Hematopoietic multipotent progenitor cell treated with erythropoietin and hydrocortisone succinate and interleukin-3 and kit ligand, for 15 days (in vitro differentiated cells): ENCODE measurements around the gene ZFHX2.

Experiments
- DNase-seq: peaks from one replicate; pipeline ENCODE4 v3.0.0-alpha.2; 2015; ENCODE audit warnings: low spot score

ZFHX2 gene

GRCh38 chr14:23559926-23560520, 8.5 kb upstream of the ZFHX2 start:
- DNase-seq = no peak

GRCh38 chr14:23559010-23559925, 7.7 kb upstream of the ZFHX2 start:
- peak; percentile 76 for DNase-seq

DNA sequence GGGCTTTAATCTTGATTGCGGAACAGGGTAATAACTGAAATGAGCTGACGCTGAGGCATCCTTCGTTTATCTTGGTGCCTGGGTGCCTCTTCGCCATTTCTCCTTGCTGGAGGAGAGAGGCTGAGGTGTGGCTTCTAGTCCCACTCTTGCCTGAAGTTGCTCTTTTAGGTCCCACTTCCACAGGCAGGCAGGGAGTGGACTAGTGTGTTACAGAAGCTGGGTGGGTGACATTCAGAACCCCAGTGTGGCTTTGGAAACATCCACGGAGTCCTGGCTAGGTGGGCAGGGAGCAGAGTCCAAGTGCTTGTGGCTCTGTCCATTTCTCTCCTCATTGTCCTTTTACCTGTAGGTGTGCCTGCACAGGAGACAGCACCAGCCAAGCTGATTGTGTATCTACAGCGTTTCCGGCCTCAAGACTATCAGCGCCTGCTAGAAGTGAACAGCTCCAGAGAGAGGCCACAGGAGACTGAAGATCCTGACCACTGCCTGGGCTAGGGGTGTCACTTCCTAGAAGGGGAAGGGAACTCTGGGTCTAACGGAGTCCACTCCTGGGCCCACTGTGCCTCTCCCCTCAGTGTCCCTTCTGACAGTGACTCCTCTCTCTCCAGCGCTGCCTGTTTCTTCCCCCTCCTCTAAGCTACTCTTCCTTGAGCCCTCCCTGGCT, 6.9 kb upstream of the ZFHX2 start:
- DNase-seq = no peak

GRCh38 chr14:23557946-23558345, 6.4 kb upstream of the ZFHX2 start:
- no peak for DNase-seq

- DNase-seq = no peak
Observed at GRCh38 chr14:23557521-23557920, 6.0 kb upstream of the ZFHX2 start.

GRCh38 chr14:23556700-23557440, 5.3 kb upstream of the ZFHX2 start:
- no peak for DNase-seq

DNA sequence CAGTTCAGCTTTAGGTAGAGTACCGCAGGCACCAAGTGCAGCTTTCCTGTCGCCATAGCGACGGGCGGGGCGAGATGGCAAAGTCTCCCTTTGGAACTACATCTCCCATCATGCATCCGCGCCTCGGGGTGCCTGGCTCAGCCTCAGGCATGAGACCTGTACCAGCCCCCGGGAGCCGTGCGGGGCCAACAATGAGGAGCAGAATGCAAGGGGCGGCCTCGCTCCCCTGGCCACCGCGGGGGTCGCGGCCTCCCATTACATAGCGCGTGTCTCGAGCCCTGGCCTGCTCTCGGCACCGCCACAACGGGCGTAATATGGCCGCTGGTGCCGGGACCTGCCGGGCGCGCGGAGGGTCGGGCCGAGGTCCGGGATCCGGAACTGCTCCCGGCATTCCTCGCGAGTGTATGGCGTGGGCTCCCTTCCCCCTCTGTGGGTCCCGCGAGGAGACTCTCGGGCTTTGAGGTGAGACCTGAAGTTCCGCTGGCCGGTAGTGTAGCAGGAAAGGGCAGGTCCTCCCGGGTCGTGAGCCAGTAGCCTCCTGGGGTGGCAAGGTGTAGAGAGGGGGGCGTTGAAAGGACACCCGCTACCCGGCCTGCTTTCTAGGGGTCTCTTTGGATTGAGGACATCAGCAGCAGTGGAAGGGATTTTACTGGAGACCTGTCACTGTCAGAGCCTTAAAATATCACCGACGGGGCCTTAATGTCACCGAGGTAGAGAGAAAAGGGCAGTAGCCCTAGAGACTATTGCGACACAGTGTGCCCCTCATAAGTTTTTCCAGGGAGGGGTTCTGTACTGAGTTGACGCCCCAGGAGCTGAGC, 4.5 kb upstream of the ZFHX2 start, which contains the start of gene THTPA:
THTPA (plus strand) TSS at position 390 of the 818 bp plus-strand sequence. CDS start 487 bp downstream, outside the sequence.
- peak; percentile 92 for DNase-seq

- no peak for DNase-seq
Observed at GRCh38 chr14:23555533-23555881, 3.9 kb upstream of the ZFHX2 start.

- DNase-seq = no peak
Observed at GRCh38 chr14:23550812-23551265, 726 bp downstream of the ZFHX2 start.

DNA sequence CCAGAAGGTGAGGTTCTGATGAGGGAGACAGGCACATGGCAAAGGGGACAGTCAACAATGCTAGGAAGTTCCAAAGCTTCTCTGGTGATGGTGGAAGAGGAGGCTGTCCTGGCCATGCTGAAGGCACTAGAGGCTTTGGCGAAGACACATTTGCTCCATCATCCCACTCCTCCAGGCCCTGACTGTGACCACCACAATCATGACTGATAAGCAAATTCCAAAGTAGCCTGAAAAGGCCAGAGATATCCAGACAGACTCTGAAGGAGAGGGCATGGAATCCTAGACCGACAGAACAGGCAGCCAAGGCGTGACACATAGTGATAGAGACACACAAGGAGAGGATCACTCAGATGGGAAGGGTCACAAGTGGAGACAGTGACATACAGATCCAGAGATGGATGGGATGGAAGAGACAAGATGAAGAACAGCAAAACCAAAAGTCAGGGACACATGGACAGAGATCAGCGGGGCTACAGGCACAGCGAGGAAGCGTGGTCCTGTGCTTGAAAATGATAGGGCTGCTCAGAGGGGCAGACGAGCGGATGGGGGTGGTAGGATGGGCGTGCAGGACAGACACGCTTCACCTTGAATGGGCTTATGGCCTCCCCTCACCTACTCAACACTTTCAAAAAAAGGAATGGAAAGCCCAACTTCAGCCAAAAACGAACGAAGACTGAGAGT, 1.3 kb downstream of the ZFHX2 start:
- DNase-seq = no peak

DNA sequence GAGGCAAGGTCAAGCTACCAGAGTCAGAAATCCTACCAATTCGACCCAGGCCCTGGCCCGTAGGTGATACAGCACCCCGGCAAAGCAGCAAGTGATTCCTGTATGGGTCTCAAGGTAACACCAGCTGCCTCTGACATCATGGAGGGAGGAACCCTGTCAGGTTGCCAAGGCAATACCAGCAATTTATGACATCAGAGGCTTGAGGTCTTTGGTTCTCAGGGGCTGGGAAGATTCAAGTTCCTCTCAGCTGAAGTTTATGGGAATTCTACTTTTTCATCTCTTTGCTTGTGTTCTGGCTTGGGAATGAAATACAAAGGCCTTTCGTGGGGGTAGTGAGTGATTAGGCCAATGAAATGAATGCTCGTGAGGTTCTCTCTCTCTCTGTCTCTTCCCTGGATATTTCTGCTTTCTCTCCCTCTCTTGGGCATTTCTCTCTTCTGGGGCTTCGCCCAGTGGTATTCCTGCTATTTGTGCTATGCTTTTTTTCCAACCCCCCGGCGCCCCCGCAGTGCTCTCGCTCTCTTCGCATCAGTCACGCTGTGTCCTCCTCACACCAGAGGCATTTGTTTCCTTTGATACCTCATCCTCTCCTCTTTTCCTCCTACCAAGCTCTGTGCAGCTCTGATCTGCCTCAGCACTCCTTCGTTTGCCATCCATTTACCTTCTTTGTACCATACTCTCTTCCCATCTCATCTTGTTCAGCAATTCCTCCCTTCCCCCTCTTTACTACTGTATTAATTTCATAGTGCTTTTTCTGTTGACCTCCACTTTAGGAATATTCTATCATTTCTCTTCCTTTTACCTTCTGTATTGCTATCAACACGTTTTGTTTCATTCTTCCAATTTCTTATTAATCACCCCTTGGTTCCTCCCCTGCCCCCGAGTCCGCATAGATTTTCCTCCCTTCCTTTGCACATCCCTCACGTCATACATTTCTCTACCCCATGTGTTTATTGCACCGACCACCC, 2.9 kb downstream of the ZFHX2 start:
- DNase-seq = no peak

DNA sequence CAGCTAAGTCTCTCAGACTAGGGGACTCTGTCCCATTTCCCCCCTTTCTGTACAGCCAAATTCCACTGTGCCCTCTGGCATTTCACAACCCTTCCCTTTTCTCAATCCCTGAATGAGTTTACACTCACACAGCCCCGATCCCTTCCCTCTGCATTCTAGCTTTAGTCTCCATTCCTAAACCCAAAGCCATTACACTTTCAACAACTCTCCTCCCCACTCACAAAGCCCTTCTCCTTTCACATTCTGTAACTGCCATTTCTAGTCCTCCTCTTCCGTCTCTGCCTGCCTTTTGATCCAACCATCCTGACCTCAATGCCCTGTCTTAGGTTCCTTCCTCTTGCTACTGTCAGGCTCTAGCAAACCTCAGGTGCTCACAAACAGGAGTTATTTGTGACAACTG, 3.6 kb downstream of the ZFHX2 start:
- DNase-seq = no peak

DNA sequence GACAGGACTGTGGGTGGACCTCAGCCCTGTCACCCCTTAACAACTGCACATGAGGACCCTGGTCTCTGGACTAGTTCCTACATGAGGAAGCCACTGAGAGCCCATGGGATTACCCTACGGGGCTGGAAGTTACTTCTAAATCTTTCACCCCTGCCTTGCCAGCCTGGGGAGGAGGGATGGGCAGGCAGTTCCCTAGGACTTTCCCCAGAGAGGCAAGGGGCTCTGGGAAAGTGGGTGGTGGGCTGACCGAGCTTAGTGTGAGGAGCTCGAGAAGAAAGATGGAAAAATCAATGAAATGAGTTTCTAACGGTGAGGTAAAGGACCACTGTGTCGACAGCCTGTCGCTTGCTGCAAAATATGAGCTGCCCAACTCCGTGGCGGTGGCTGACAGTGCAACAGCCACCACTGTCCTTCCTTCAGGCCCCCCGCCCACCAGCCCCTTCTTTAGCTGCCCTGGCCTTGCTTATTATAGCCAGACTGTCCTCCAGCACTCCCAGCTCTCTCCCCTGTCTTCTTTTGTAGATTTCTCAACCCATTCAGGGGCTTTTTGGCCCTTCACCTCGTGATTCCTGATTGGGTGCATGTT, 5.0 kb downstream of the ZFHX2 start:
- DNase-seq = no peak

GRCh38 chr14:23545740-23546365, 5.7 kb downstream of the ZFHX2 start:
- DNase-seq = no peak

DNA sequence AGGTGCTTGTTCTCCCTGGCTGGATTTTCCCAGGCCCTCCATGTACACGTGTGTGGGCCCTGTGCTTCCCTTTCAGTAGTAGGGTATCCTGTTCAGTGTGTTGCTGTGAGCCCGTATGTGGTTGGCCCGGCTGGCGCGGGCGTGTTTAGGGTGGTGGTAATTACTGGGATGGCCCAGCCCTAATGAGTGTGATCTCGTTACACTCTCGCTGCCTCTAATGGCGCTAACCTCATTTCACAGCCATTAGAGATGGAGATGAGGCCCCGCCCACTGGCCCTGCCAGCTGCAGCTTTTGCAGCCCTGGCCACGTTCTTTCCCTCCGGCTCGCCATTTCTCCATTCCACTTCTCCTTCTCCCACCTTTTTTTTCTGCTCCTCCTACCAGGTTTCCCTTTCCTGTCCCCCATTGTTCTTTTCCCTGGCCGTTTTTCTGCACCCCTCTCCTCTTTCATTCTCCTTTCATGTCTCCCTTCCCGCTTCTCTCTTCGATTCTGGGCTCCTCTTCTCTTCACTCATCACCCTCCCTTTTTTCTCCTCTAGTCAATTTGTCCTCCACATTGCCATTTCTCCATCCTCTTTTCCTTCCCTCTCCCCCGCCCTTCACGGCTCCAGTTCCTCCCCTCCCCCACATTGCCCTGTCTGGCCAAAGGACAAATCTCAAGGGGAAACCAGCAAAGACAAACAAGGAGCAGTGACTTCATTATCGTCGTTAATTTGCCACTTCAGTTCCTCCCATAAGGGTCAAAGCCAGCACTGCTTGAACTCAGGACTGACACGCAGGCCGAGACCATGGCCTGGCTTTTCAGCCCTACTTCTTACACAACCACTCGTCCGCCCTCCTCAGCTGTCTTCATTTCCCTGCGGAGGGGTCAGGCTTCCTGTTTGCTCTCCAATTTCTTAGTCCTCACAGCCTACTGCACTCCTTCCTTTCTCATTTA, 6.8 kb downstream of the ZFHX2 start:
- DNase-seq = no peak

GRCh38 chr14:23543403-23543802, 8.2 kb downstream of the ZFHX2 start:
- DNase-seq = no peak

GRCh38 chr14:23542261-23542660, 9.3 kb downstream of the ZFHX2 start:
- no peak for DNase-seq

DNA sequence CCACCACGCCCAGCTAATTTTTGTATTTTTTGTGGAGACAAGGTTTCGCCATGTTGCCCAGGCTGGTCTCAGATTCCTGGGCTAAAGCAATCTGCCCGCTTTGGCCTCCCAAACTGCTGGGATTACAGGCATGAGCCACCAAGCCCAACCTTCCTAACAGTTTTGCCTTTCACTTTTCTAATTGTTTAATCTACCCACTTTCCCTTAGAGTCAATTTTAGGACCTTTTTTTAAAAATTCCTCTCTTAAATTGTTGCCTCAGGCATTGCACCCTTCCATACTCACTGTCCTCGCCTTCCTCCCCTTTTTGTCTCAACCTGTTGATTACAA, 11.5 kb downstream of the ZFHX2 start:
- DNase-seq = no peak
